Activated T-cell treated with anti-CD3 and anti-CD28 coated beads, Interleukin-2, amount 50 U/mL, for 1 hour (primary cell): ENCODE measurements around the gene EPHB4.
"Not testable (repeated sequence)": the region's sequence is repeated elsewhere in the genome, so short reads cannot be mapped to it uniquely, and the experiment has no call there.

Source experiments
- DNase-seq: peaks from one replicate; pipeline ENCODE4 v3.0.0-alpha.2; 2020

Gene EPHB4

DNA sequence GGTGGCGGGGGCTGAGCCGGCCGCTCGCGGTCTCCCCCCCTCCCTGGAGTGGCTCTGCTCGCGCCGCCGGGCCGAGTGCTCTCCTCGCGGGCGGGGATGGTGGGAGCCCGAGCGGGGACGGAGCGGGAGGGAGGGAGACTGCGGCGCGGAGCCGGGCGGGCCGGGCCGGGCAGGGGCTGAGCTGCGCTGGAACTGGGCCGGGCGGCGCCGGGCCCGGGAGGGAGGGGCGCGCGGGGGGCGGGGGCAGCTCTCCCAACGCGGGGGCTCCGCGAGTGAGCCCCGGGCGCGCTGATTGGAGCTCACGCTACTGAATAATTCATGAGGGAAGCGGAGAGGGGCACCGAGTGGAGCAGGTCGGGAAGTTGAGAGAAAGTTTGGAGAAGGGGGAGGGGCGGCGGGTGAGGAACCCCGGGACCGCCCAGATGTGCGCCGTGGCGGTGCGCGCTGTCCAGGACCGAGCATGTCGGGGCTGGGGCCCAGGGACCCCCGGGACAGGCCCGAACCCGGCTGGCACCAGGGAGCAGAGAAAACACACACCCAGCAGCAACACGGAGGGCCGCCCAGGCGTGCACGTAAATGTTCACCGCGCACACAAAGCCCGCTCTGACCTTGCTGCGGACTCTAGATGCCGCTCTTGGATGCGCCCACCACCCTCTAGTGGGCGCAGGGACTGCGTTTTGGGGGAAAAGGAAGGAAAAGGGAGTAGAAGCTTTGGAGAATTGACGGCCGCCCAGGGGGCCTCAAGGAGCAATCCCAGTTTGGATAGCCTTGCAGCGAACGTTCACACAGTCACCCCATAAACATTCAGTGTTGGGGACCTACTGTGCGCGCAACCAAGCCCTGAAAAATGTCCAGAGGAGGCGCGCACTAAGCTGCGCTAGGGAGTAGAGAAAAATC lies at the start of gene EPHB4:
Gene EPHB4 (minus strand): TSS at position 194 of the 897 bp plus-strand sequence. CDS start 493 bp downstream, outside the sequence.
- DNase-seq: no peak

- DNase-seq: no peak
Measured at GRCh38 chr7:100875356-100875751, 48.0 kb upstream of the EPHB4 start.

DNA sequence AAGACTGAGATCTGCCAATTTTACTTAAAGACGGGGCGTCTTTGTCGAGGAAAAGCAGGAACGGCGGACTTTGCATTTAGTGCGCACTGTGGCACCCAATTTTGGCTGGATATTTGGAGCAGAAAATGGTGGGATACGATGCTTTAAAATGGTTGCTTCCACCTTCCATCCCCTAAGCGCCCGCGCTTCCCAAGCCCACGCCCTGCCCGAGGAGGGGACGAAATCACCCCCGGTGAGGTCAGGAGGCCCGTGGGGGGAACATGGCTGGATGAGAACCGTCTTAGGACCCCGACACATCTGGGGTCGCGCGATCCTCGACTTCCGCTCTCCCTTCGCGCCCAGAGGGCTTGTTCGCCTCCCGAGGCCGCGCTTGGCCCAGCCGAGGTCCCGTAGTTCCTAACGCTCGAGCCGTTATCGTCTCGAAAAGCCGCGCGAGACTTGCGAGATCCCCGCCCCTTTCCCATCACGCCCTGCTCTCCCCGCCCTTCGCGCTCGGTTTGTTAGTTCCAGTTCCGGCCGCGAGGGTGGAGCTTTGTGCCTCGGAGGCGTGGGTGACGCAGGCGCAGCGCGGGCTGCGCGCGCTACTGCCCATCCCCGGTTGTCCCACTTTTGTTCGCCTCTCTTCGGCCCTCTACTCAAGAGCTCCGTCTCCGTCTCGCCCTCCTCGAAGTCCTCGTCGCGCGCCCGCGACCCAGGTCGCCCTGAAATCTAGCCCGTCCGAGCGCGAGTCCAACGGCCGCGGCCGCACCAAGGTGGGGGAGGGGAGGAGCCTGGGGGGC lies 47.4 kb upstream of the EPHB4 start, which contains the start of gene SRRT:
Gene SRRT (plus strand): TSS at position 527 of the 779 bp plus-strand sequence. CDS start 488 bp downstream, outside the sequence.
- peak; percentile 97 for DNase-seq

- no peak for DNase-seq
Measured at GRCh38 chr7:100874300-100874576, 46.9 kb upstream of the EPHB4 start.

- no peak for DNase-seq
Measured at GRCh38 chr7:100873599-100874299, 46.4 kb upstream of the EPHB4 start.

DNA sequence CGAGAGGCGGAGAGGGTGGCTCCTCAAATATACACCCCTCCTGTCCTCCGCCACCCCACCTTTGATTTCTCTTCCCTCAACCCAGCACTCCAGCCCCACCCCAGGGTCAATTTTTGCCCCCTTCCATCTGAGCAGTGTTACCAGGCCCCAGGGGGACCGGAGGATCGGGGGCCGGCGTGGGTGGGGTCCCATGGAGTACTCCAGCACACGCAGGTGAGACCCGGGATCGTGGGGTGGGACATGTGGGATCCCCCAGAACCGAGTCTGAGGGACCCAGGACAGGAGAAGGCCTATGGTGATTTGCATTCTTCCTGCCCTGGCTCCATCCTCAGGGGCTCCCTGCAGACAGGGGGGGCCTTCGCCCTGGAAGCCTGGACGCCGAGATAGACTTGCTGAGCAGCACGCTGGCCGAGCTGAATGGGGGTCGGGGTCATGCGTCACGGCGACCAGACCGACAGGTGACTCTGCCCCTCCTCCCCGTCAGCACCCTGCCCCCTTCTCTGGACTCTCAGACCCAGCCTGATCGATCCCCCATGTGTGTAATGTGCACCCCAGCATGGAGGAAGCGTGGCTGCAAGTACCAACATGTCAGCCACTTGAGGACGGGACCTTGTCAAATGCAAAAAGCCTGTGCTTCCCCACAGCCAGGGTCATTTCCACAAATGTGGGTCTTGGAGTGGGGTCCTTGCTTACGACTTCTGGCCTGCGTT lies 40.6 kb upstream of the EPHB4 start:
- no peak for DNase-seq

GRCh38 chr7:100867040-100867775 lies 39.9 kb upstream of the EPHB4 start, which contains the start of gene TRIP6:
Gene TRIP6 (plus strand): TSS chr7:100867387. CDS start chr7:100867498, 111 bp downstream.
- DNase-seq: peak; percentile 59

GRCh38 chr7:100866729-100867039 lies 39.4 kb upstream of the EPHB4 start:
- no peak for DNase-seq

DNA sequence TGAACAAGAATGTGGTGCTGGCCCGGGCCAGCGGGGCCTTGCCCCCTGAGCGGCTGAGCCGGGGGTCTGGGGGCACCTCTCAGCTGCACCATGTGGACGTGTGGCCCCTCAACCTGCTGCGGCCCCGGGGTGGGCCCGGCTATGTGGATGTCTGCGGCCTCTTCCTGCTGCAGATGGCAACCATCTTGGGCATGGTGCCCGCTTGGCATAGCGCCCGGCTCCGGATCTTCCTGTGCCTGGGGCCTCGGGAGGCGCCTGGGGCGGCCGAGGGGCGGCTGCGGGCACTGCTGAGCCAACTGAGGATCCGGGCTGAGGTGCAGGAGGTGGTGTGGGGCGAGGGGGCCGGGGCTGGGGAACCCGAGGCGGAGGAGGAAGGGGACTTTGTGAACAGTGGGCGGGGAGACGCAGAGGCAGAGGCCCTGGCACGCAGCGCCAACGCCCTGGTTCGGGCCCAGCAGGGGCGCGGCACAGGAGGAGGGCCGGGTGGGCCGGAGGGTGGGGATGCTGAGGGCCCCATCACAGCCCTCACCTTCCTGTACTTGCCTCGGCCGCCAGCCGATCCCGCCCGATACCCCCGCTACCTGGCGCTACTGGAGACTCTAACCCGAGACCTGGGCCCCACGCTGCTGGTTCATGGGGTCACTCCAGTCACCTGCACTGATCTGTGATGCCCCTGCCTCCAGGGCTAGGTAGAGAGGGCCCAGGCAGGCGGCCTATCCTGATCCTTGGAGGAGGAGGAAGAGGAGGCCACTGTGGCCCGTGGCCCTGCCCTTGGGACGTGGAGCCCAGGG lies 38.8 kb upstream of the EPHB4 start:
- DNase-seq: peak; percentile 50

DNA sequence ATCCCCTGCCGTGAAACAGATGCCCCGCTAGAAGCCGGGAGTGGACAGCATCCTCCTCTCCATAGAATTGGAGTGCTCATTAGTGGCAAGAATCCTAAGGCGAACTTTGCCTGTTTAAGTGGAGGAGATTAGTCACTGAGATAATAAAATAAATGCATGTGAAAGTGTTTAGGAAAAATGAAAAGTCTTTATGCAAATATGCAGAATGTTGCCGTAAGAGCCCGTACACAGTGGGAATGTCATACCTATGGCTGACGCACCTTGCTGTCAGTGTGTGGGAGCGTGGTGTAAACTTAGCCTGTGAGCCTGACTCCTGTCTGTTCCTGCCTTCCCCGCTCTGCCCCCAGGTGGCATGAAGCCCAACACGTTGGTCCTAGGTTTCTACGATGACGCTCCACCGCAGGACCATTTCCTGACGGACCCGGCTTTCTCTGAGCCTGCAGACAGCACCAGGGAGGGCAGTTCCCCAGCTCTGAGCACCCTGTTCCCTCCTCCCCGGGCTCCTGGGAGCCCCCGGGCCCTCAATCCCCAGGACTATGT lies 38.1 kb upstream of the EPHB4 start:
- DNase-seq: no peak

- DNase-seq: no peak
Measured at GRCh38 chr7:100864263-100864845, 37.0 kb upstream of the EPHB4 start.

DNA sequence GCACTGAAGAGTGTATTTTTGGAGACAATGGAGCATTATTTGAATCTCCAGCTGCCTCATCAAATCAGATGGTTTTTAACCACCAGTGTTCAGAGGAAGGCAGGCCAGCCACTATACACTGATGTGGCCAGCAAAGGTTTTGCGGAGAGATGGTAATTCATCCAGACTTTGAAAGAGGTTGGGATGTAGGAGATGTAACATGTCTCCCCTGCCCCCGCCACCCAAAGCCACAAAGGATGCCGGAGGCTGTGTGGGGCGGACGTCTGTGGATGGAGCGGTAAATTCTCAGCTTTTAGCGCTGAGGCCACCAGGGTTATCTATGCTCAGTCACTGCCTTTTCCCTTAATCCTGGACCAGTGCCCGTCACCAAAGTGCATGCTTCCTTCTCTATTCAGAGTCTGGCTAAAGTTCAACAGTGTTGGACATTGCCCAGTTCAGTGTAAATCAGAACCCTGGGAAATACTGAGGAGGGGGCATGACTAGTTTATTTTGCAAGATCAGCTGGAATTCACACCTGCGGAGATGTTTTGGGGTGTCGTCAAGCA lies 36.2 kb upstream of the EPHB4 start:
- DNase-seq: no peak

DNA sequence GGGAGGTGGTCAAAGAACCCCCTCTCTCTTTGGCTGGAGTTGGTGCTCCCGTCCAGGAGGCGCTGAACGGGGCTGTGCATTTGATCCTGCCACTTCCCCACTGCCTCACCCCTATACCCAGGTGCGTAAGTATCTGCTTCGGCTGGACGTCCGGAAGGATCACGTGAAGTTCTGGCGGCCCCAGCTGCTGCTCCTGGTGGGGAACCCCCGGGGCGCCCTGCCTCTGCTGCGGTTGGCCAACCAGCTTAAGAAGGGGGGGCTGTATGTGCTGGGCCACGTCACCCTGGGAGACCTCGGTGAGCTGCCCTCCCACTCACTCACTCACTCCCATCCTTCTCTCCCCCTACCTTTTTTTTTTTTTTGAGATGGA lies 34.3 kb upstream of the EPHB4 start:
- DNase-seq: no peak

DNA sequence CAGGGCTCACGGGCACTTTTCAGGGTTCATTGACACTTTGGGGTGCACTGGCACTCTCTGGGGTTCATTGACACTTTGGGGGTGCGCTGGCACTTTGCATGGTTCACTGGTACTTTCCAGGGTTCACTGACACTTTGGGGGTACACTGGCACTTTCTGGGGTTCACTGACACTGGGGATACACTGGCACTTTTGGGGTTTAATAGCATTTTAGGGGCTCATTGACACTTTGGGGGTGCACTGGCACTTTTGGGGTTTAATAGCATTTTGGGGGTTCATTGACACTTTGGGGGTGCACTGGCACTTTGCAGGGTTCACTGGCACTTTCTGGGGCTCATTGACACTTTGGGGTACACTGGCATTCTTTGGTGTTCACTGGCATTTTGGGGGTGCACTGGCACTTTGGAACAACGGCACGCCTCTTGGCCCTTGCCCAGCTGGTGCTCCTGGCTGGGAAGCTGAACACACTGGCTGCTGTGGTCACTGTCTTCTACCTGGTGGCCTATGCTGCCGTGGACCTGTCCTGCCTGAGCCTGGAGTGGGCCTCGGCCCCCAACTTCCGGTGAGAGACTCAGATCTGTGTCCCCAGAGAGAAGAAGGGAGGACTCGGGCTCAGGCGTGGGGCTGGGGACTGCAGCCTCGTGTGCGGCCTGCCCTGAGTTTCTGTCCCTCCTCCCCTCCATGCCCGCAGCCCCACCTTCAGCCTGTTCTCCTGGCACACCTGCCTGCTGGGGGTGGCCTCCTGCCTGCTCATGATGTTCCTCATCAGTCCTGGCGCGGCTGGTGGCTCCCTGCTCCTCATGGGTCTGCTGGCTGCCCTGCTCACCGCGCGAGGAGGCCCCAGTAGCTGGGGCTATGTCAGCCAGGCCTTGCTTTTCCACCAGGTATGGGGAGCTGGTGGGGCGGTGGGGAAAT lies 33.6 kb upstream of the EPHB4 start:
- DNase-seq: no peak

DNA sequence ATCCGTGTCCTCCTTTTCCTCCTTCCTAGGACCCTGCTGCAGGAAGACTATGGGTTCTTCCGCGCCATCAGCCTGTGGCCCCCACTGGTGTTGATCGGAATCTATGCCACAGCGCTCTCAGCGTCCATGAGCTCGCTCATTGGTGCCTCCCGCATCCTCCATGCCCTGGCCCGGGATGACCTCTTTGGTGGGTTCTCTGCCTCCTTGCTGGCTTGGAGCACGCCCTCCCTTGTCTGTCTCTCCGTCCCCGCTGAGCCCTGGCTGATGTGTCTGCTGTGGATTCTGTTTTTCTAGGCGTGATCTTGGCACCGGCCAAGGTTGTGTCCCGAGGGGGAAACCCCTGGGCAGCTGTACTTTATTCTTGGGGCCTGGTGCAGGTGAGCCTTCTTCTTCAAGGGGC lies 32.5 kb upstream of the EPHB4 start:
- no peak for DNase-seq

- DNase-seq: no peak
Measured at GRCh38 chr7:100856871-100857282, 29.6 kb upstream of the EPHB4 start.

DNA sequence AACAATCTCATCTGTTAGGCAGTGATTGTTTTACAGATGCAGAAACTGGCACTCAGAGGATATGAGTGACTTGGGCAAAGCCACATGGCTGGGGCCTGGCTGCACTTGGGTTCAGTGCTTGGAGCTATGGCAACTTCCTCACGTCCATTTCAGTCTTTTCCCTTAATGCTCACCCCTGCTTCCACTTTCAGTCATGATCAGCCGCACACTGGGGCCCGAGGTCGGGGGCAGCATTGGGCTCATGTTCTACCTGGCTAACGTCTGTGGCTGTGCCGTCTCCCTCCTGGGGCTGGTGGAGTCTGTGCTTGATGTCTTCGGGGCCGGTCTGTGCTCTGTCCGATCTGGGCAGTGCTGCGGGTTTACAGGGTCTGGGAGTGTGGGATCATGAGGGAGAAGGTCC lies 28.2 kb upstream of the EPHB4 start:
- no peak for DNase-seq

DNA sequence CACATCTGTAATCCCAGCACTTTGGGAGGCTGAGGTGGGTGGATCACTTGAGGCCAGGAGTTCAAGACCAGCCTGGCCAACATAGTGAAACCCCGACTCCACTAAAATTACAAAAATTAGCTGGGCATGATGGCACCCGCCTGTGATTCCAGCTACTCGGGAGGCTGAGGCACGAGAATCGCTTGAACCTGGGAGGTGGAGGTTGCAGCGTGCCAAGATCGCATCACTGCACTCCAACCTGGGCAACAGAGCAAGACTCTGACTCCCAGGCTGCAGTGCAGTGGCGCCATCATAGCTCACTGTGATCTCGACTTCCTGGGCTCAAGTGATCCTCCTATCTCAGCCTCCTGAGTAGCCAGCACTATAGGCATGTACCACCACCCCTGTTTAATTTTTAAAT lies 27.6 kb upstream of the EPHB4 start:
- not testable (repeated sequence) for DNase-seq
